ENCODE measurements around the gene TMEM72. TPM values are rescaled to one million over a fixed set of nuclear protein-coding genes. Genes with fewer than 3 reads are reported as not detected.

The TMEM72 gene
- polyA plus RNA-seq, 1 donor (not counting 4 experiments of a cell fraction or from before 2014, with no cell fraction given), result not detected

- Histone ChIP-seq H3K9me1 (ENCODE audit: control insufficient read depth, extremely low read depth, insufficient read depth, low read length) (no peaks in the 10 kb centered on the region), H3K9ac (ENCODE audit: control insufficient read depth, extremely low read depth, insufficient read depth, low read length) (no peak overlapping the region), H3K4me2 (ENCODE audit: control insufficient read depth, extremely low read depth, insufficient read depth, low read depth, low read length) (no peak overlapping the region), H3K36me3 (ENCODE audit: control insufficient read depth in 2 of 2, extremely low read depth in 1 of 2, insufficient read depth in 2 of 2, low read length in 2 of 2) (peaks cover 0 to 2% of the 10 kb centered on the region in 2 experiments), H4K20me1 (ENCODE audit: control insufficient read depth, extremely low read depth, insufficient read depth, low read length) (no peaks in the 10 kb centered on the region), H3K27ac (ENCODE audit: control insufficient read depth, insufficient read depth, low read length) (no peak overlapping the region), H3K9me3 (ENCODE audit: control insufficient read depth, low read depth, low read length) (no peaks in the 10 kb centered on the region), H2AFZ (ENCODE audit: control insufficient read depth, low read length) (no peak overlapping the region), H3K79me2 (ENCODE audit: control insufficient read depth, insufficient read depth, low read length) (no peaks in the 10 kb centered on the region), H3K4me1 (ENCODE audit: control insufficient read depth, extremely low read depth, insufficient read depth, low read length) (peaks cover 12% of the 10 kb centered on the region), H3K27me3 (ENCODE audit: control insufficient read depth, extremely low read depth, insufficient read depth, low read length) (no peaks in the 10 kb centered on the region), H3K4me3 (ENCODE audit: control insufficient read depth in 2 of 3, extremely low read depth in 1 of 3, insufficient read depth in 2 of 3, low read depth in 1 of 3, low read length in 3 of 3) (no peak overlapping the region)
- dilution Hi-C loops (cut with MboI; ENCODE audit: extremely low pct_ligation_motif_present, low sequenced_read_pairs), result no loop called here
- DNase-seq (ENCODE audit: low read depth, low spot score) (no peak), FAIRE-seq (no peak)
- no peak for TF ChIP-seq CTCF (optimal IDR thresholded peaks at IDR 0.05 in 1 of 3, IDR thresholded peaks at IDR 0.05 in 1 of 3, conservative IDR thresholded peaks at IDR 0.05 in 1 of 3; ENCODE audit: extremely low read depth in 1 of 3, insufficient read depth in 2 of 3, low read length in 3 of 3)
- TF ChIP-seq EZH2 (IDR thresholded peaks at IDR 0.05; ENCODE audit: low read length), result no peak
Observed at GRCh38 chr10:44956226-44956625, 45.1 kb downstream of the TMEM72 start.

GRCh38 chr10:44956717-44957706 lies 45.9 kb downstream of the TMEM72 start:
- no peaks in the 10 kb centered on the region for H3K79me2 ChIP-seq (ENCODE audit: control insufficient read depth, insufficient read depth, low read length)
- no peak overlapping the region for H3K4me2 ChIP-seq (ENCODE audit: control insufficient read depth, extremely low read depth, insufficient read depth, low read depth, low read length)
- DNase-seq (ENCODE audit: low read depth, low spot score) (no peak), FAIRE-seq (no peak)
- no peaks in the 10 kb centered on the region for H4K20me1 ChIP-seq (ENCODE audit: control insufficient read depth, extremely low read depth, insufficient read depth, low read length)
- TF ChIP-seq EZH2 (IDR thresholded peaks at IDR 0.05; ENCODE audit: low read length) (no peak), CTCF (optimal IDR thresholded peaks at IDR 0.05 in 1 of 3, IDR thresholded peaks at IDR 0.05 in 1 of 3, conservative IDR thresholded peaks at IDR 0.05 in 1 of 3; ENCODE audit: extremely low read depth in 1 of 3, insufficient read depth in 2 of 3, low read length in 3 of 3) (no peak)
- no peak overlapping the region for H3K4me3 ChIP-seq (ENCODE audit: control insufficient read depth in 2 of 3, extremely low read depth in 1 of 3, insufficient read depth in 2 of 3, low read depth in 1 of 3, low read length in 3 of 3)
- H3K36me3 ChIP-seq (ENCODE audit: control insufficient read depth in 2 of 2, extremely low read depth in 1 of 2, insufficient read depth in 2 of 2, low read length in 2 of 2), result peaks cover 0 to 2% of the 10 kb centered on the region in 2 experiments
- H3K27ac ChIP-seq (ENCODE audit: control insufficient read depth, insufficient read depth, low read length), result no peak overlapping the region
- H3K9me1 ChIP-seq (ENCODE audit: control insufficient read depth, extremely low read depth, insufficient read depth, low read length), result no peaks in the 10 kb centered on the region
- dilution Hi-C loops (cut with MboI; ENCODE audit: extremely low pct_ligation_motif_present, low sequenced_read_pairs), result no loop called here
- no peaks in the 10 kb centered on the region for H3K27me3 ChIP-seq (ENCODE audit: control insufficient read depth, extremely low read depth, insufficient read depth, low read length)
- no peak overlapping the region for H3K9ac ChIP-seq (ENCODE audit: control insufficient read depth, extremely low read depth, insufficient read depth, low read length)
- peaks cover 14% of the 10 kb centered on the region for H3K4me1 ChIP-seq (ENCODE audit: control insufficient read depth, extremely low read depth, insufficient read depth, low read length)
- H2AFZ ChIP-seq (ENCODE audit: control insufficient read depth, low read length), result no peak overlapping the region
- H3K9me3 ChIP-seq (ENCODE audit: control insufficient read depth, low read depth, low read length), result no peaks in the 10 kb centered on the region
